HG02885 (cell line): Measurements from ENCODE around the gene CTBP2.

Experiments used
- ATAC-seq: cut with Tn5 transposase; IDR thresholded peaks from one replicate; pipeline ENCODE4 v1.9.1; 2021; ENCODE audit warnings: mild to moderate bottlenecking; ENCODE audit not compliant: unreplicated experiment, poor library complexity

CTBP2 gene

GRCh38 chr10:125016611-125017202, 143.7 kb downstream of the CTBP2 start:
- ATAC-seq: no peak

GRCh38 chr10:125016123-125016522, 144.2 kb downstream of the CTBP2 start:
- ATAC-seq: no peak

DNA sequence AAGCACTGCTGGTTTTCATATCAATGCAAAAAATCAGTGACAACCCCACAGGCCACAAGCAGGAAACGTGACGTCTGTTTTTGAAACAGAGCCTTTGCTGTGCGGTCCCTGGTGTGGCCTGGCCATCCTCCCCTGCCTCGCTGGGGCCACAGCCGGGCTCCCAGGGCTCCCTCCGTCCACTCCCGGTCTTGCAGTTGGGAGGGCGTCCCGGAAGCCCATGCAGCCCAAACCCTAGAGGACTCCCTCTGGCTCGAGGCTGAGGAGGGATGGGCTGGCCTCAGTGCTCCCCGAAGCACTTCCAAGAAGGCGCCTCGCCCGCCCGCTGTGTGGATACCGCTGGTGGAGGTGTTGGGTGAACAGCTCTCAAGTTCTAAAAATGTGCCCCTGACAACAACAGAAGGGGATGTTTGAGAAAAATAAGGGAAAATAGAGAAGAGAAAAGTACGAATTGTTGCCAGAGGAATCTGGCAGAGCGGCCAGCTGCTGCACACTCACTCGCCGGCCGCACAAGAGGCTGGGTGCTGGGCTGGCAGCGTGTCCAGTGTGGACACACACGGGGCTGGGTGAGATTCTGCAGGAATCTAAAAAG, 144.9 kb downstream of the CTBP2 start:
- no peak for ATAC-seq

DNA sequence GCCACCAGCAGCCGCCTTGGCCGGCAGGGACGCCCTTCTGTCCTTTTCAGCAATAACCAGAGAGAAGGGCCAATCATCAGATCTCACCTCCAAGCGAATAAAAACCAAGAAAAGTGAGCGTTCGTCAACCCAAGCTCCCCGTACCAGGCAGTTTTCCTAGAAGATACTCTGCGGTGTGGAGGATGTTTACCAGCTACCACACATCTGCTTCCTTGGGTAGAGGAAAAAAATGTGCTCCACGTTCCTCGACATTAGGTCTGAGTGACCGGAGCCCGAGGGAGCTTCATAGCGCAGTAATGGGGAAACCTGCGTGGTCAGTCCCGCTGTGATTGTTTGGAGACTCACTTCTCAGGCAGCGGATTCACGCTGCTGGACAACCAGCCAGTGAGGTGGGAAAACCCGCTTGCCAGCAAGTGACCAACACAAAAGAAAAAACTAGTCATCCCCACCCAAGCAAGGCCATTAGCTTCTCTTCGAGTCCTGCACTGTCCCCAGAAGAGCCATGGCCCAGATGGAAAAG, 145.5 kb downstream of the CTBP2 start:
- no peak for ATAC-seq

GRCh38 chr10:125014086-125014830, 146.1 kb downstream of the CTBP2 start:
- no peak for ATAC-seq

DNA sequence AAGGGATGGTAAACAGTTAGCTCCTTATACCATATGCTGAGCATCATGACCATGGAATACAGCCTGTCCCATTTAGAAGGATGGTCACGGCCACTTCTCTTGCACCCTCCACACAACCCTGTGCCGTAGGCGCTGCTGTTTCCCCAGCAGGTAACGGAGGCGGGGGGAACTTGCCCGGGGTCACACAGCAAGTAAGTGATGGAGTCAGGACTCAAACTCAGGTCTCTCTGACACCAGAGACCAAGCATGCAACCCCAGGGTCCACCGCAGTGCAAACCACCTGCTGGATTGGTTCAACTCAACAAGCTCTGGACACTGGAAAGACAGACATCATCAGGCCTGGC, 146.9 kb downstream of the CTBP2 start:
- no peak for ATAC-seq

- no peak for ATAC-seq
Measured at GRCh38 chr10:125012851-125013528, 147.4 kb downstream of the CTBP2 start.

- ATAC-seq: no peak
Measured at GRCh38 chr10:125011926-125012705, 148.2 kb downstream of the CTBP2 start.

- ATAC-seq: no peak
Measured at GRCh38 chr10:125011171-125011925, 149.0 kb downstream of the CTBP2 start.

DNA sequence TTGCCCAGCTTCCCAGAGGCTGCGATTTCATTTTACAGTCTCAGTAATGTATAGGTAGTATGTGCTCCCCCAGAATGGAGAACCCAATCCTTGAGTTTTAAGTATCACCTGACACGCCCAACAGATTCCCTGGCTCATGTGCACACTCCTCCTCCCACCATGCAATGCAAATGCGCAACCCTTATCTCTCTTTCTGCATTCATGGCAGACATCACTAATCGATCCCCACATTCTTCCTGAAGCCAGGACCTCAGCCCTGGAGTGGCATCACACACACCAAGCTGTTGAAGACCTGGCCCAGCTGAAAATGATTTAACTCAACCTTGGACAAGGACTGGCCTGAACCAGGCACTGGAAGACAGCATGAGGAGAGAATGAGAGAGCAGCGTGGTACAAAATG, 150.0 kb downstream of the CTBP2 start:
- ATAC-seq: no peak

GRCh38 chr10:125009661-125010161, 150.7 kb downstream of the CTBP2 start:
- ATAC-seq: no peak

DNA sequence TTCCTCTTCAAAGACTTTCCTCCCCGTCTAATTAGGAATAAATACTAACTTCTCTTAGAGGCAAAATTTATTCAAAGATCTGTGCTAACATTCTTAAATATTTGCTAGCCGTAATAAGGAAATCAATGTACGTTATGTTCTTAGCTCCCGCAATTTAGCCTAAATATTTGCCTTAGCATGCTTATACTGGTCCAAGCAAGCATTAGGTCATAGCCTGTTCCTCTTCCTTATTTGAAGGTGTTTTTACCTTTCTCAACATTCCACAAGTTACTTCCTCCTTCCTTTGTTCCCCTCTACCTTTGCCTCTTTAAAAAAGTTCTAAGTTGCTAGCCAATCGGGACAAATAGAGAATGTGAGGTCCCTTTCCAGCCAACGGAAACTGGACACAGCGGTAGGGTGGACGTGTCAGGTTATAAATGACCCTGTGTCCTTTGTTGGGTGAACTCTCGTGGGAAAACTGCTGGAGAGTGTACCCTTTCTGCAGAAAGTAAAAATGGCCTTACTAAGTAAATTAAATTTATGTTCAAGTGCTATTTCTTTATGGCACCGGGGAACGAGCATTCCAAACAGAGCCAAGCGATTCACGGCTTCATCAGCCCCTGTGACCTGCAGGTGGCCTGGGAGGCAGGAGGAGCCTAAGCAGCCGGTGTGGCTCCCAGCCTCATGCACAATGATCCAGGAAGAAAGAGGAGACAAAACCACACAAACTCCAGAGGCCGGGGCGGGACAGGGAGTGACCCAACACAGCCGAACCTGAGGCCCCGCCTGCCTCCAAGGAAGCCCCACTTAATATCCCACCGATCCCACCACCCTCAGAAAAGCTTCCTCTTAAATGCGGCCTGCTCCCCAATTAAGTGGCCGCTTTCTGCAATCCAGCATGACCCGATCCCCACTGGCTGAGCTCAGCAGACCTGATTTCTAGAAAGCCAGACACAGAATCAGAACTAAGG, 151.4 kb downstream of the CTBP2 start:
- ATAC-seq: no peak

DNA sequence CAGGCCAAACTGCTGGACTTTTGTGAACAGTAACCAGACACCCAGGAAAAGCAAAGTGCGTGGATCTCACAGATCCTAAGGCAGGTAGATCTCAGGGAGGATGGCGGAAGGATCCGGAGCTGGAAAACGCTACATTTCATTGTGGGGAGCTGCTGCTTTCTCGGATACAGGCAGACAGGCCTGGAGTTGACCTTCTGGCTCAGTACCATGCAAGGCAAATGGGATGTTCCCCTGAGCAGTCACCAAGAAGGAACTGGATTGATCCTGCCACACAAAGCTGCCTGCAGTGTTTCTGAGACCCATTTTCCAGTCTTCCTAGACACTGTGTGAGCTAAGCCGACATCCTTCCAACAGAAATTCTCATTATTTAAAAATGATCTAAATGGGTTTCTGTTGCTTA, 152.9 kb downstream of the CTBP2 start:
- no peak for ATAC-seq

DNA sequence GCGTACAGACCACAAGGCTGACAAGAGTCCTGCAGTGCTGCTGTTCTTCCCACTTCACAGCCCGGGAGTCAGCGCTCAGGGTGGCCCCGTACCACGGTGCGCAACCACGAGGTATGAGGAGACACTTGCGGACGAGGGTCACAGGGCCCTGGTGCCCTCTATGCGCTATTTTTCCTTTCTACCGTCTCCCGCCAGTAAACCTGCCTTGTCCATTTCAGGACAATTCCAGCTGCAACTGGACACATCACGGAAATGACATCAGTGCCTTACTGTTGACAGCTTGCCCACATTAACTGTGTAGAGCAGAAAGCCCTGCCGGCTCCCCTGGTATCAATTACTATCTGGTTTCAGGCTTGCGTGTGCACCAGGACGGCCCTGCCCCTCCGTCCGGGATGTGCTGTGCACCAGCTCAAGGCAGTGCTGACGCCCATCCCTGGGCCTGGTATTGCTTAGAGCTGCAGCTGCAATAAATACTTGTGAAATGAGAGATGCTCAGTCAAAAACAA, 153.4 kb downstream of the CTBP2 start:
- no peak for ATAC-seq

GRCh38 chr10:125006188-125006680, 154.1 kb downstream of the CTBP2 start:
- no peak for ATAC-seq

- ATAC-seq: no peak
Measured at GRCh38 chr10:125005312-125006187, 154.8 kb downstream of the CTBP2 start.
